SK-N-SH (cell line): ENCODE measurements around the gene ZFP36.
A peak's percentile ranks its signal among the peaks of the same experiment; 100 is the strongest.

Experiments used
- CHD2 ChIP-seq: fragments of 150-350 bp; IDR thresholded peaks from 2 replicates; pipeline ENCODE4 v1.6.1; 2018; ENCODE audit warnings: low read length; ENCODE audit not compliant: partially characterized antibody
- EZH2phosphoT487 ChIP-seq: fragments of 200-600 bp; sonication (generic); IDR thresholded peaks from 2 replicates; pipeline ENCODE4 v1.6.1; 2017; ENCODE audit warnings: low read depth, mixed run types, mild to moderate bottlenecking, antibody characterized with exemption, moderate library complexity, borderline replicate concordance
- FOSL2 ChIP-seq: IDR thresholded peaks from 2 replicates; pipeline ENCODE4 v1.4.0; 2012; ENCODE audit warnings: low read depth, mild to moderate bottlenecking, moderate library complexity, borderline replicate concordance
- FOXJ3 ChIP-seq: sonication (generic); formaldehyde crosslinking; IDR thresholded peaks from 2 replicates; pipeline ENCODE4 v1.5.1; 2020; ENCODE audit warnings: mild to moderate bottlenecking, missing genetic modification reagents
- GATA2 ChIP-seq: sonication (generic); formaldehyde crosslinking; IDR thresholded peaks from 2 replicates; pipeline ENCODE4 v1.5.0; 2020; ENCODE audit warnings: mild to moderate bottlenecking, missing genetic modification reagents
- JUND ChIP-seq: IDR thresholded peaks from 2 replicates; pipeline ENCODE4 v1.4.0; 2012
- MXI1 ChIP-seq: IDR thresholded peaks from 2 replicates; pipeline ENCODE4 v1.6.1; 2012; ENCODE audit warnings: mild to moderate bottlenecking, low read depth, low read length, improper control_type of control experiment
- POLR2AphosphoS5 ChIP-seq: IDR thresholded peaks from 2 replicates; pipeline ENCODE4 v1.6.1; 2012; ENCODE audit warnings: low read depth, low read length
- RAD21 ChIP-seq: IDR thresholded peaks from 2 replicates; pipeline ENCODE4 v1.6.1; 2012; ENCODE audit warnings: mild to moderate bottlenecking, low read length
- USF2 ChIP-seq: fragments of 150-350 bp; IDR thresholded peaks from 2 replicates; pipeline ENCODE4 v1.6.1; 2017; ENCODE audit warnings: antibody characterized with exemption, low read length, low read depth, borderline replicate concordance
- TF ChIP-seq, protein P1 (sequence below): IDR thresholded peaks from 2 replicates; pipeline ENCODE4 v1.4.0; 2012; ENCODE audit warnings: low read depth
- TF ChIP-seq, protein P2 (sequence below): fragments of 200-600 bp; sonication (generic); IDR thresholded peaks from 2 replicates; pipeline ENCODE4 v1.6.1; 2017; ENCODE audit warnings: antibody characterized with exemption, mild to moderate bottlenecking, moderate library complexity
- TF ChIP-seq, protein P3 (sequence below): IDR thresholded peaks from 2 replicates; pipeline ENCODE4 v1.6.1; 2012; ENCODE audit warnings: mild to moderate bottlenecking, low read depth, low read length, moderate library complexity
- TF ChIP-seq, protein P4 (sequence below): IDR thresholded peaks from 2 replicates; pipeline ENCODE4 v1.4.0; 2012; ENCODE audit warnings: low read depth, borderline replicate concordance

DNA sequence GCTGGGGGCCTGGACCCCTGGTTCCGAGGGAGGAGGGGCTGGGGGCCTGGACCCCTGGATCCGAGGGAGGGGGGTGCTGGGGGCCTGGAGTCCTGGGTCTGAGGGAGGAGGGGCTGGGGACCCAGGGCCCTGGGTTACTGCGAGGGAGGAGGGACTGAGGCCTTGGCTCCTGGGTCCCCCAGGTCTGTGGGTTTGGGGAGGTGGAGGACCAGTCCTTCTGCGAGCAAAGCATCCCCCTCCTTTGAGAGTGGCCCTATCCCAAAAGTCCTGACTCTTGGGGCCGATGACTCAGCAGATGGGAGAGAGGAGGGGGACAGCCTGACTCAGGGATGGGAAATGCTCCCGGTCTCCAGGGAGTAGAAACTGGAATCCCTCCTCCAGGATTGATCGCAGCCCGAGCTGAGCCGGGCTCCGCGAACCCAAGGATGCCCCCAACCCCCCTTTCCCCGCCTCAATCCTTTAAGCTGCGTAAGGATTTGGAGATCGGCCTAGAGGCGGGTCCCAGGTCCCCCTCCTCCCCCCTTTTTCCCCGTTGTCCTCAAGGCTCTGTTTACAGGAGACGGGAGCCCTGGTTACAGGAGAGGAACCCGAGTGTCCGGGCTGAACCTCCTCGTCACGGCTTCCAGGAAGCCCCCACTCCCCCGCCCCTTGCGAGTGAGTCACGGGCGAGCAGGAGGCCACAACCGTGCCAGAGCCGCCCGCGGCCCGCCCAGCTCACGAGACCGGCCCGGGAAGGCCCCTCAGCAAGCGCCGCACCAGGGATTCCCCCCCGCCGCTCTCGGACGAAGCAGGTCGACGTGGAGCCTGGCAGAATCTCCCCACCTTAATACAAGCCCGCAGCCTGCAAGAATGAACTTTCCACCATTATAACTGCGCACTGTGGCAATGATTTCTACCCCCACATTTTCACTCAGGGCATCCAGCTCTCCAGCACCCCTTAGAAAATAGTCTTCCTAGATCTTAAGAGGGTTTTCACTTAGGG, 3.0 kb upstream of the ZFP36 start:
- TF ChIP-seq, protein P1, sequence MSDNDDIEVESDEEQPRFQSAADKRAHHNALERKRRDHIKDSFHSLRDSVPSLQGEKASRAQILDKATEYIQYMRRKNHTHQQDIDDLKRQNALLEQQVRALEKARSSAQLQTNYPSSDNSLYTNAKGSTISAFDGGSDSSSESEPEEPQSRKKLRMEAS, result peak; percentile 78
- TF ChIP-seq, protein P2, sequence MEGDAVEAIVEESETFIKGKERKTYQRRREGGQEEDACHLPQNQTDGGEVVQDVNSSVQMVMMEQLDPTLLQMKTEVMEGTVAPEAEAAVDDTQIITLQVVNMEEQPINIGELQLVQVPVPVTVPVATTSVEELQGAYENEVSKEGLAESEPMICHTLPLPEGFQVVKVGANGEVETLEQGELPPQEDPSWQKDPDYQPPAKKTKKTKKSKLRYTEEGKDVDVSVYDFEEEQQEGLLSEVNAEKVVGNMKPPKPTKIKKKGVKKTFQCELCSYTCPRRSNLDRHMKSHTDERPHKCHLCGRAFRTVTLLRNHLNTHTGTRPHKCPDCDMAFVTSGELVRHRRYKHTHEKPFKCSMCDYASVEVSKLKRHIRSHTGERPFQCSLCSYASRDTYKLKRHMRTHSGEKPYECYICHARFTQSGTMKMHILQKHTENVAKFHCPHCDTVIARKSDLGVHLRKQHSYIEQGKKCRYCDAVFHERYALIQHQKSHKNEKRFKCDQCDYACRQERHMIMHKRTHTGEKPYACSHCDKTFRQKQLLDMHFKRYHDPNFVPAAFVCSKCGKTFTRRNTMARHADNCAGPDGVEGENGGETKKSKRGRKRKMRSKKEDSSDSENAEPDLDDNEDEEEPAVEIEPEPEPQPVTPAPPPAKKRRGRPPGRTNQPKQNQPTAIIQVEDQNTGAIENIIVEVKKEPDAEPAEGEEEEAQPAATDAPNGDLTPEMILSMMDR, result no peak
- TF ChIP-seq FOXJ3 (no peak), RAD21 (no peak), USF2 (no peak), CHD2 (peak; percentile 7), EZH2phosphoT487 (no peak), JUND (peak; percentile 78), MXI1 (no peak), GATA2 (CRISPR knock-in tag) (no peak), FOSL2 (peak; percentile 94), POLR2AphosphoS5 (peak; percentile 70; the same call in 1 of the 2 replicates)
- TF ChIP-seq, protein P3, sequence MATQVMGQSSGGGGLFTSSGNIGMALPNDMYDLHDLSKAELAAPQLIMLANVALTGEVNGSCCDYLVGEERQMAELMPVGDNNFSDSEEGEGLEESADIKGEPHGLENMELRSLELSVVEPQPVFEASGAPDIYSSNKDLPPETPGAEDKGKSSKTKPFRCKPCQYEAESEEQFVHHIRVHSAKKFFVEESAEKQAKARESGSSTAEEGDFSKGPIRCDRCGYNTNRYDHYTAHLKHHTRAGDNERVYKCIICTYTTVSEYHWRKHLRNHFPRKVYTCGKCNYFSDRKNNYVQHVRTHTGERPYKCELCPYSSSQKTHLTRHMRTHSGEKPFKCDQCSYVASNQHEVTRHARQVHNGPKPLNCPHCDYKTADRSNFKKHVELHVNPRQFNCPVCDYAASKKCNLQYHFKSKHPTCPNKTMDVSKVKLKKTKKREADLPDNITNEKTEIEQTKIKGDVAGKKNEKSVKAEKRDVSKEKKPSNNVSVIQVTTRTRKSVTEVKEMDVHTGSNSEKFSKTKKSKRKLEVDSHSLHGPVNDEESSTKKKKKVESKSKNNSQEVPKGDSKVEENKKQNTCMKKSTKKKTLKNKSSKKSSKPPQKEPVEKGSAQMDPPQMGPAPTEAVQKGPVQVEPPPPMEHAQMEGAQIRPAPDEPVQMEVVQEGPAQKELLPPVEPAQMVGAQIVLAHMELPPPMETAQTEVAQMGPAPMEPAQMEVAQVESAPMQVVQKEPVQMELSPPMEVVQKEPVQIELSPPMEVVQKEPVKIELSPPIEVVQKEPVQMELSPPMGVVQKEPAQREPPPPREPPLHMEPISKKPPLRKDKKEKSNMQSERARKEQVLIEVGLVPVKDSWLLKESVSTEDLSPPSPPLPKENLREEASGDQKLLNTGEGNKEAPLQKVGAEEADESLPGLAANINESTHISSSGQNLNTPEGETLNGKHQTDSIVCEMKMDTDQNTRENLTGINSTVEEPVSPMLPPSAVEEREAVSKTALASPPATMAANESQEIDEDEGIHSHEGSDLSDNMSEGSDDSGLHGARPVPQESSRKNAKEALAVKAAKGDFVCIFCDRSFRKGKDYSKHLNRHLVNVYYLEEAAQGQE, result peak; percentile 20; the same call in 1 of the 2 replicates
- TF ChIP-seq, protein P4, sequence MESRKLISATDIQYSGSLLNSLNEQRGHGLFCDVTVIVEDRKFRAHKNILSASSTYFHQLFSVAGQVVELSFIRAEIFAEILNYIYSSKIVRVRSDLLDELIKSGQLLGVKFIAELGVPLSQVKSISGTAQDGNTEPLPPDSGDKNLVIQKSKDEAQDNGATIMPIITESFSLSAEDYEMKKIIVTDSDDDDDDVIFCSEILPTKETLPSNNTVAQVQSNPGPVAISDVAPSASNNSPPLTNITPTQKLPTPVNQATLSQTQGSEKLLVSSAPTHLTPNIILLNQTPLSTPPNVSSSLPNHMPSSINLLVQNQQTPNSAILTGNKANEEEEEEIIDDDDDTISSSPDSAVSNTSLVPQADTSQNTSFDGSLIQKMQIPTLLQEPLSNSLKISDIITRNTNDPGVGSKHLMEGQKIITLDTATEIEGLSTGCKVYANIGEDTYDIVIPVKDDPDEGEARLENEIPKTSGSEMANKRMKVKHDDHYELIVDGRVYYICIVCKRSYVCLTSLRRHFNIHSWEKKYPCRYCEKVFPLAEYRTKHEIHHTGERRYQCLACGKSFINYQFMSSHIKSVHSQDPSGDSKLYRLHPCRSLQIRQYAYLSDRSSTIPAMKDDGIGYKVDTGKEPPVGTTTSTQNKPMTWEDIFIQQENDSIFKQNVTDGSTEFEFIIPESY, result peak; percentile 72; the same call in 1 of the 2 replicates
